ENCODE results near the gene LYPD6B.

DNA sequence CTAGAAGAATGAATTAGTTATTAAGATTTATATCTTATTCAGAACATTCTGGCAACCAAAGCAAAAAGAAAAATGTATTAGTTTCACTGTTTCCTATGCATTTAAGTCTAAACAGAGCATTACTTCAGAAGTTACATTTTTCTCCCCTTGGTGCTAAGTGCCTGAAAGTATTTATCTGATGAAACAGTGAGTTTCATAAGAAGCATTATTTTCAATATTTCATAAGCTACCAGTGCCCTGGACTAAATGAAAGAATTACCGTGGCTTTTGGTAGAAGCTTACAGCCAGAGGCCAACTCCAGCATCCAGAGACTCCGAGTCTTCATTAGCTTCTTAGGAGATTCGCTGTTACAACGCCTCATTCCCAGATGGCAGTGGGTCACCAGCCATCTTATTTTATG is 97.6 kb downstream of the LYPD6B start:
- TF ChIP-seq NRF1 (IDR thresholded peaks at IDR 0.05; ENCODE audit: low read depth, low read length) (no peak), POLR2AphosphoS5 (IDR thresholded peaks at IDR 0.05; ENCODE audit: low read depth, low read length) (no peak), ELF1 (IDR thresholded peaks at IDR 0.05) (no peak), FOXJ3 (CRISPR knock-in tag; IDR thresholded peaks at IDR 0.05) (no peak), NFIC (IDR thresholded peaks at IDR 0.05; ENCODE audit: borderline replicate concordance) (no peak)
- TF ChIP-seq, protein P1, sequence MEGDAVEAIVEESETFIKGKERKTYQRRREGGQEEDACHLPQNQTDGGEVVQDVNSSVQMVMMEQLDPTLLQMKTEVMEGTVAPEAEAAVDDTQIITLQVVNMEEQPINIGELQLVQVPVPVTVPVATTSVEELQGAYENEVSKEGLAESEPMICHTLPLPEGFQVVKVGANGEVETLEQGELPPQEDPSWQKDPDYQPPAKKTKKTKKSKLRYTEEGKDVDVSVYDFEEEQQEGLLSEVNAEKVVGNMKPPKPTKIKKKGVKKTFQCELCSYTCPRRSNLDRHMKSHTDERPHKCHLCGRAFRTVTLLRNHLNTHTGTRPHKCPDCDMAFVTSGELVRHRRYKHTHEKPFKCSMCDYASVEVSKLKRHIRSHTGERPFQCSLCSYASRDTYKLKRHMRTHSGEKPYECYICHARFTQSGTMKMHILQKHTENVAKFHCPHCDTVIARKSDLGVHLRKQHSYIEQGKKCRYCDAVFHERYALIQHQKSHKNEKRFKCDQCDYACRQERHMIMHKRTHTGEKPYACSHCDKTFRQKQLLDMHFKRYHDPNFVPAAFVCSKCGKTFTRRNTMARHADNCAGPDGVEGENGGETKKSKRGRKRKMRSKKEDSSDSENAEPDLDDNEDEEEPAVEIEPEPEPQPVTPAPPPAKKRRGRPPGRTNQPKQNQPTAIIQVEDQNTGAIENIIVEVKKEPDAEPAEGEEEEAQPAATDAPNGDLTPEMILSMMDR (IDR thresholded peaks at IDR 0.05), result no peak
- TF ChIP-seq, protein P2, sequence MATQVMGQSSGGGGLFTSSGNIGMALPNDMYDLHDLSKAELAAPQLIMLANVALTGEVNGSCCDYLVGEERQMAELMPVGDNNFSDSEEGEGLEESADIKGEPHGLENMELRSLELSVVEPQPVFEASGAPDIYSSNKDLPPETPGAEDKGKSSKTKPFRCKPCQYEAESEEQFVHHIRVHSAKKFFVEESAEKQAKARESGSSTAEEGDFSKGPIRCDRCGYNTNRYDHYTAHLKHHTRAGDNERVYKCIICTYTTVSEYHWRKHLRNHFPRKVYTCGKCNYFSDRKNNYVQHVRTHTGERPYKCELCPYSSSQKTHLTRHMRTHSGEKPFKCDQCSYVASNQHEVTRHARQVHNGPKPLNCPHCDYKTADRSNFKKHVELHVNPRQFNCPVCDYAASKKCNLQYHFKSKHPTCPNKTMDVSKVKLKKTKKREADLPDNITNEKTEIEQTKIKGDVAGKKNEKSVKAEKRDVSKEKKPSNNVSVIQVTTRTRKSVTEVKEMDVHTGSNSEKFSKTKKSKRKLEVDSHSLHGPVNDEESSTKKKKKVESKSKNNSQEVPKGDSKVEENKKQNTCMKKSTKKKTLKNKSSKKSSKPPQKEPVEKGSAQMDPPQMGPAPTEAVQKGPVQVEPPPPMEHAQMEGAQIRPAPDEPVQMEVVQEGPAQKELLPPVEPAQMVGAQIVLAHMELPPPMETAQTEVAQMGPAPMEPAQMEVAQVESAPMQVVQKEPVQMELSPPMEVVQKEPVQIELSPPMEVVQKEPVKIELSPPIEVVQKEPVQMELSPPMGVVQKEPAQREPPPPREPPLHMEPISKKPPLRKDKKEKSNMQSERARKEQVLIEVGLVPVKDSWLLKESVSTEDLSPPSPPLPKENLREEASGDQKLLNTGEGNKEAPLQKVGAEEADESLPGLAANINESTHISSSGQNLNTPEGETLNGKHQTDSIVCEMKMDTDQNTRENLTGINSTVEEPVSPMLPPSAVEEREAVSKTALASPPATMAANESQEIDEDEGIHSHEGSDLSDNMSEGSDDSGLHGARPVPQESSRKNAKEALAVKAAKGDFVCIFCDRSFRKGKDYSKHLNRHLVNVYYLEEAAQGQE (IDR thresholded peaks at IDR 0.05; ENCODE audit: low read depth, low read length), result no peak

Data from SK-N-SH (cell line).